IPS-NIHi7 (cell line): Measurements from ENCODE around the gene THPO.

Experiments used
- DNase-seq: peaks from one replicate; pipeline ENCODE4 v3.0.0; 2012; ENCODE audit warnings: mixed read lengths; ENCODE audit errors: extremely low spot score

Gene THPO

DNA sequence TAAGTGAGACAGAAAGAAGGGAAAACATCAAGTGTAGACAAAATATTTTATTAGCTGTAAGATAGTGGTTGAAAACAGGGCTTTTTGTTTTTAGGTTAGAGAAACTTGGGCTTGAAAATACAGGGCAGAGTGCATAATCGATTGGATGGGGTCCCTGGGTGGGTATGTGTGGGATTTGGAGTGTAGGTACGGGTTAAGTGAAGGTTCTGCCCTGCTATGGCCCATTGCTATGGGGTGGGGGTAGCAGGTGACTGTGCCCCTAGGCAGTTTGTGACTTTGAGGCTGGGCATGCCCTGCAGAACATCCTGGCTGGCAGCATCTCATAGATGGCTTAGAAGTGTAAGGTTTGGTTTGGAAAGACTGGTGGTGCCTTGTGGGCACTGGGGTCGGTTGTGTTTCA is 44.3 kb downstream of the THPO start:
- DNase-seq, result no peak

DNA sequence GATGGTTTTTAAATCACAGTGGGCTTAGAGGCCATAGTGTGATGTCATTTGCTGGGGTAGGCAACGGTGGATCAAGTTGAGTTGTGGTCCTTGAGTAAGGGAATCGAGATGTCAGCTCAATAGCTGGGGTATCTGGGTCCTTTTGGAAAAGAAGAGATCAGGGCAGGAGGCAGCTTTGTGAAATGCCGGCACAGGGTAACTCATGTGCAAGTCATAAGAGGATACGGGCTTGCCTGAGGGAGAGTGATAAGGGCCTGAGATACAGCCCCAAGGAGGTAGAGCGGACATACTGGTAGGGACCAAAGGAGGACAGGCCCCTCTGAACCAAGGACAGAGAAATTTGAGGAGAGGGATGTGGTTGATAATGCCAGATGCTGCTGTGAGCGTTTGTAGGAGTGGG is 44.8 kb downstream of the THPO start:
- DNase-seq, result no peak

DNA sequence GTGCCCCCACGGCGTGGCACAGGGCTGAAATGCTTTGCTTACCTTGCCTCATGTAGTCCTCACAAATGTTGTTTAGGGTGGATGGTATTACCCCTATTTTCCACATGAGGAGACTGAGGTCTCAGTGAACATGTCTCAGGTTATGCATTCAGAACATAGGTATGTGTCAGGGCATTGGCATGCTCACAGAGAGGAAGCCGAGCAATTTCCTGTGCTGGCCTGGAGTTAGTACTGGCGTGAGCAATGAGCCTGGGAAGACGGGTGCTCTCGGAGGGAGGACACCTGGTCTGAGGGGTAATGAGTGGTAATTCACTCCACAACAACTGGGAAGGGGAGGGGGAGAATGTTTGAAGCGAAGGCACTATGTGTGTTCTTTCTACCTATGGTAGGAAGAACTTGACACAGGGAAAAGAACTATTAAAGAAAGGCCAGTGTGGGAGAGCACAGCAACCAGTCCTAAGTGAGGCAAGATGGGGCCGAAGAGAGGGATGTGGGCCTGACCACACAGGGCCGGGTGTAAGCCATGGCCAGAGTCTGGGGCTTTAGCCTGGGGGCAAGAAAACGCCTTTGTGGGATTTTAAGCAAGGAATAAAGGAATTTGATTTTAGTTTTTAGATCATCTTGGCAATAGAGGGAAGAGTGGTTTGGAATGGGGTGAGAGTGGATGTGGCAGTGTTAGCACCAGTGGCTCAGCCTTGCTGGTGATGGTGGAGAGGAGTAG is 45.5 kb downstream of the THPO start:
- no peak for DNase-seq

DNA sequence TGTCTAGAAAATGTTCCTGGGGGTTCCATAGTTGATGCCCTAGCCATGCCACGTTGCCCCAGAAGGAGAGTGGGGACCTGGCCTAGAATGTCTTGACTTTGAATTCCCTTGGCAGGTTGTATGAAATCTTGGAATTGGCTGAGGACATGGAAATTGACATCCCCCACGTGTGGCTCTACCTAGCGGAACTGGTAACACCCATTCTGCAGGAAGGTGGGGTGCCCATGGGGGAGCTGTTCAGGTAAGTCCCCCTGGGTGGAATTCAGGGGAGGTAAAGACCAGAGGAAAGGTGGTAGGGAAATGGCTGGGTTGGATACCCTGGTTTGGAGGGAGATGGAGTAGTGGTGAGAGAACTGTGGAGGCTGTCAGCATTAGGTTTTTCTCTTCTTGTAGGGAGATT is 49.5 kb downstream of the THPO start:
- DNase-seq, result no peak

DNA sequence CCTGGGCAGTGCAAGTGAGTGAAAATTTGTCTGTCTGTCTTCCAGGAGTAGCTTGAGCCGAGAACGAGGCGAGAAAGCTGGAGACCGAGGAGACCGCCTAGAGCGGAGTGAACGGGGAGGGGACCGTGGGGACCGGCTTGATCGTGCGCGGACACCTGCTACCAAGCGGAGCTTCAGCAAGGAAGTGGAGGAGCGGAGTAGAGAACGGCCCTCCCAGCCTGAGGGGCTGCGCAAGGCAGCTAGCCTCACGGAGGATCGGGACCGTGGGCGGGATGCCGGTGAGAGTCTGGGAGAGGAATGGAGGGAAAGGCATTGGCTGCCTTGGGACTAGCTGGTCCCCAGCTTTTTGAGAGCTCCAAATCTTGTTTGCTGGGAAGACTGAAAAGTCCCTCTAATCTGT is 50.8 kb downstream of the THPO start:
- no peak for DNase-seq

DNA sequence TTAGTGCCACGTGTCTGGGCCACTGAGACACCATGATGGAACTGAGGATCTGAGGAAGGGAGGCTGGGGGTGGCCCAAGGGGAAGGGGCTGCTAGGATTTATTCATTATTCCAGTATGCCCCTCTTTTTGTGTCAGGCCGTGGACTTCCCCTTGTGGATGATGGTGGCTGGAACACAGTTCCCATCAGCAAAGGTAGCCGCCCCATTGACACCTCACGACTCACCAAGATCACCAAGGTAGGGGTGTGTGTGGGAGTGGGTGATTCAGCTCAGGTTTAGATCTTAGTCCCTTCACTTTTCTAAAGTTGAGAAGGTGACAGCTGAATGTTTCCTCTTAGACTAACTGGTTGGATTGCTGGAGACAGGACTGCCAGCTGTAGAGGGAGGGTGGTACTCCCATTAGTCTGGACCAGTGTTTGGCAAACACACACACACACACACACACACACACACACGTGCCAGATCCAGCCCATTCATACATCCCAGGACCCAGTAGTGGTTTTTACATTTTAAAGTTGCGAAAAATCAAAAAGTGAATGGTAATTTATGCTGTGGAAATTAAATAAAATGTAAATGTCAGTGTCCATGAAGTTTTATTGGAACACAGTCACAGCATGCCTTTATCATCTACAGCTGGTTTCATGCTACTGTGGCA is 52.2 kb downstream of the THPO start:
- DNase-seq, result no peak

DNA sequence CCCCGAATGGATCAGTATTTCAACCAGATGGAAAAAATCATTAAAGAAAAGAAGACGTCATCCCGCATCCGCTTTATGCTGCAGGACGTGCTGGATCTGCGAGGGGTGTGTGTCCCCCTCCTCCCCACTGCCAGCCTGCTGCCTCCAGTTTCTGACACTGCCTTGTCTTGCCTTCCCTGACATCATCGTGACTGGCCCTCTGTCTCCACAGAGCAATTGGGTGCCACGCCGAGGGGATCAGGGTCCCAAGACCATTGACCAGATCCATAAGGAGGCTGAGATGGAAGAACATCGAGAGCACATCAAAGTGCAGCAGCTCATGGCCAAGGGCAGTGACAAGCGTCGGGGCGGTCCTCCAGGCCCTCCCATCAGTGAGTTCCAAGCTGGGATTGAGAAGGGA is 52.7 kb downstream of the THPO start:
- no peak for DNase-seq

DNA sequence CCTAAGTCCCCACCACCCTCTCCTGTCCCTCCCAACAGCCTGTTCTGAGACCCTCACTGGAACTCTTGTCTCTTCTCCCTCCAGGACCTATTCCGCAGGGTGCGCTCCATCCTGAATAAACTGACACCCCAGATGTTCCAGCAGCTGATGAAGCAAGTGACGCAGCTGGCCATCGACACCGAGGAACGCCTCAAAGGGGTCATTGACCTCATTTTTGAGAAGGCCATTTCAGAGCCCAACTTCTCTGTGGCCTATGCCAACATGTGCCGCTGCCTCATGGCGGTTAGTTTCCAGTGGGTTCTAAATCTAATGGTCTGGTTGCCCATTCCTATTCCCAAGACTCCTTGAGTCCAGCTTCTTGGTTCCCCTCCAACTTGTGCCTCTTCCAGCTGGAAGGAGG is 54.3 kb downstream of the THPO start:
- no peak for DNase-seq

DNA sequence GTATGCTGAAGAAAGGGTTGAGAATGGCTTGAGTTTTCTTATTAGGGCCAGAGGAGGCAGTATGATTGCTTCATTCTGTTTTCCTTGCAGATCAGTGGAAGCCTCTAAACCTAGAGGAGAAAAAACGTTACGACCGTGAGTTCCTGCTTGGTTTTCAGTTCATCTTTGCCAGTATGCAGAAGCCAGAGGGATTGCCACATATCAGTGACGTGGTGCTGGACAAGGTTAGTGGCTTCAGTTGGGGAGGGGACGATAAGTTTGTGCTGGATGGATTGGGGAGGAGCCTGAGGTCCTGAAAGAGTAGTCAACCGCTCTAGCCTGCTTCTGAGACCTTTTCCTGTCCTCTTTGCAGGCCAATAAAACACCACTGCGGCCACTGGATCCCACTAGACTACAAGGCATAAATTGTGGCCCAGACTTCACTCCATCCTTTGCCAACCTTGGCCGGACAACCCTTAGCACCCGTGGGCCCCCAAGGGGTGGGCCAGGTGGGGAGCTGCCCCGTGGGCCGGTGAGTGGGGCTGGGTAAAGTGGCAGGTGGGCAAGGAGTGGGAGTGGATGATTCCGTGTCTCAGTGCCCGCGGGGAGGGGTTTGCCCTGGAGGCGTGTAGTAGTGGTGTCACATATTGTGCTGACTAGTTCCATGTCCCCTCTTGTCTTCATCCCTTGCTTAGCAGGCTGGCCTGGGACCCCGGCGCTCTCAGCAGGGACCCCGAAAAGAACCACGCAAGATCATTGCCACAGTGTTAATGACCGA is 55.1 kb downstream of the THPO start:
- DNase-seq, result no peak
